PC-3 (cell line): Measurements from ENCODE around the gene TTC23L.

Experiments used
- EZH2phosphoT487 ChIP-seq: fragments of 300-600 bp; sonication (generic); IDR thresholded peaks from 2 replicates; pipeline ENCODE4 v1.6.1; 2018; ENCODE audit warnings: mild to moderate bottlenecking, antibody characterized with exemption, low read length, borderline replicate concordance
- TF ChIP-seq, protein P1 (sequence below): fragments of 300-600 bp; sonication (generic); conservative IDR thresholded peaks from 2 replicates; pipeline ENCODE4 v1.5.1; 2017; ENCODE audit warnings: antibody characterized with exemption, low read depth, mild to moderate bottlenecking, low read length

GRCh38 chr5:34813509-34813908 lies 25.5 kb upstream of the TTC23L start:
- TF ChIP-seq, protein P1, sequence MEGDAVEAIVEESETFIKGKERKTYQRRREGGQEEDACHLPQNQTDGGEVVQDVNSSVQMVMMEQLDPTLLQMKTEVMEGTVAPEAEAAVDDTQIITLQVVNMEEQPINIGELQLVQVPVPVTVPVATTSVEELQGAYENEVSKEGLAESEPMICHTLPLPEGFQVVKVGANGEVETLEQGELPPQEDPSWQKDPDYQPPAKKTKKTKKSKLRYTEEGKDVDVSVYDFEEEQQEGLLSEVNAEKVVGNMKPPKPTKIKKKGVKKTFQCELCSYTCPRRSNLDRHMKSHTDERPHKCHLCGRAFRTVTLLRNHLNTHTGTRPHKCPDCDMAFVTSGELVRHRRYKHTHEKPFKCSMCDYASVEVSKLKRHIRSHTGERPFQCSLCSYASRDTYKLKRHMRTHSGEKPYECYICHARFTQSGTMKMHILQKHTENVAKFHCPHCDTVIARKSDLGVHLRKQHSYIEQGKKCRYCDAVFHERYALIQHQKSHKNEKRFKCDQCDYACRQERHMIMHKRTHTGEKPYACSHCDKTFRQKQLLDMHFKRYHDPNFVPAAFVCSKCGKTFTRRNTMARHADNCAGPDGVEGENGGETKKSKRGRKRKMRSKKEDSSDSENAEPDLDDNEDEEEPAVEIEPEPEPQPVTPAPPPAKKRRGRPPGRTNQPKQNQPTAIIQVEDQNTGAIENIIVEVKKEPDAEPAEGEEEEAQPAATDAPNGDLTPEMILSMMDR, result no peak
- TF ChIP-seq EZH2phosphoT487, result no peak
